Activated CD8-positive, alpha-beta T cell treated with anti-CD3 and anti-CD28 coated beads for 36 hours (primary cell): Measurements from ENCODE around the gene MAN2A1. TPM values are rescaled to one million over a fixed set of nuclear protein-coding genes. Genes with fewer than 3 reads are reported as not detected.

Experiments
- ATAC-seq: fragments of 200-7000 bp; cut with Tn5 transposase; one replicate; pipeline ENCODE4 v1.10.0; 2021; ENCODE audit warnings: mild to moderate bottlenecking, moderate library complexity
- CTCF ChIA-PET: fragments of 350-600 bp; sonication (Branson Sonifier 250); formaldehyde crosslinking; loops from one replicate; lab custom pipeline; 2021; ENCODE audit warnings: antibody characterized with exemption; lab: Charles Lee
- POLR2A ChIA-PET: fragments of 350-600 bp; sonication (Branson Sonifier 250); formaldehyde crosslinking; loops from one replicate; lab custom pipeline; 2021; ENCODE audit warnings: antibody characterized with exemption; lab: Charles Lee
- DNase-seq: peaks from one replicate; pipeline ENCODE4 v3.0.0-alpha.2; 2020
- H3K27ac Mint-ChIP-seq: one replicate; pipeline ENCODE4 v1.8.0; 2021; ENCODE audit warnings: mild to moderate bottlenecking, mixed read lengths
- H3K27me3 Mint-ChIP-seq: one replicate; pipeline ENCODE4 v1.8.0; 2021; ENCODE audit warnings: mixed read lengths
- H3K36me3 Mint-ChIP-seq: one replicate; pipeline ENCODE4 v1.8.0; 2021; ENCODE audit warnings: low read depth, mixed read lengths
- H3K4me1 Mint-ChIP-seq: one replicate; pipeline ENCODE4 v1.8.0; 2021; ENCODE audit warnings: low read depth, mixed read lengths
- H3K4me3 Mint-ChIP-seq: one replicate; pipeline ENCODE4 v1.8.0; 2021; ENCODE audit warnings: mild to moderate bottlenecking, moderate library complexity, mixed read lengths
- H3K9me3 Mint-ChIP-seq: one replicate; pipeline ENCODE4 v1.8.0; 2021; ENCODE audit warnings: mixed read lengths
- CTCF ChIP-seq: fragments of 200-600 bp; IDR thresholded peaks from one replicate; pipeline ENCODE4 v1.8.0; 2022; ENCODE audit warnings: antibody characterized with exemption, mild to moderate bottlenecking
- intact Hi-C: fragments of 100-400 bp; cut with micrococcal nuclease; formaldehyde crosslinking; loops from one replicate; pipeline ENCODE4 v1.10.0; 2022
- total RNA-seq, 2 experiments: library from RNA; stranded (reverse); gene quantifications; one replicate each; pipeline ENCODE4 v1.2.3, GENCODE V29; 2021

MAN2A1 gene
- total RNA-seq, 2 experiments from 2014 or later = 29.9 to 30.6 TPM

- Mint-ChIP-seq H3K4me1 (peaks cover 62% of the 10 kb centered on the region), H3K27ac (peak overlapping the region; percentile 93), H3K27me3 (no peaks in the 10 kb centered on the region), H3K9me3 (peaks cover 1% of the 10 kb centered on the region), H3K36me3 (peaks cover 16% of the 10 kb centered on the region), H3K4me3 (peak overlapping the region; percentile 91)
- ATAC-seq (no peak), DNase-seq (peak; percentile 18)
- CTCF ChIA-PET = no interaction called here
- intact Hi-C loops = loop anchor here (5.0 to 10.0 kb wide), 4 partner anchors 95 to 363 kb away; partner anchors contain the start of gene PJA2
- TF ChIP-seq CTCF = no peak
- POLR2A ChIA-PET = interaction anchor here (1.1 to 1.4 kb wide), 3 partner anchors 11 to 357 kb away, joined by 3 to 4 read pairs (median 3); no protein-coding TSS in a partner anchor
These were observed 2.3 kb downstream of the MAN2A1 start for GRCh38 chr5:109691996-109692395.

GRCh38 chr5:109692852-109693251 lies 3.1 kb downstream of the MAN2A1 start:
- DNase-seq (peak; percentile 22), ATAC-seq (no peak)
- peak overlapping the region; percentile 93 for H3K27ac Mint-ChIP-seq
- H3K9me3 Mint-ChIP-seq = peaks cover 1% of the 10 kb centered on the region
- ChIA-PET POLR2A (interaction anchor here (0.6 to 1.4 kb wide), 3 partner anchors 10 to 239 kb away, joined by 3 to 4 read pairs (median 3); no protein-coding TSS in a partner anchor), CTCF (interaction anchor here (0.6 to 1.4 kb wide), 4 partner anchors 9 to 229 kb away, joined by 3 to 5 read pairs (median 4); no protein-coding TSS in a partner anchor)
- H3K4me3 Mint-ChIP-seq = peak overlapping the region; percentile 91
- peaks cover 18% of the 10 kb centered on the region for H3K36me3 Mint-ChIP-seq
- H3K27me3 Mint-ChIP-seq = no peaks in the 10 kb centered on the region
- no peak for TF ChIP-seq CTCF
- peaks cover 71% of the 10 kb centered on the region for H3K4me1 Mint-ChIP-seq
- intact Hi-C loops = loop anchor here (5.0 to 10.0 kb wide), 4 partner anchors 94 to 362 kb away; partner anchors contain the start of gene PJA2

GRCh38 chr5:109693535-109694400 lies 4.0 kb downstream of the MAN2A1 start:
- no peak for TF ChIP-seq CTCF
- Mint-ChIP-seq H3K9me3 (no peaks in the 10 kb centered on the region), H3K4me3 (peak overlapping the region; percentile 91), H3K36me3 (peaks cover 18% of the 10 kb centered on the region), H3K27ac (peak overlapping the region; percentile 80), H3K27me3 (no peaks in the 10 kb centered on the region), H3K4me1 (peaks cover 74% of the 10 kb centered on the region)
- POLR2A ChIA-PET = interaction anchor here (1.4 kb wide), 1 partner anchor 228 kb away, joined by 4 read pairs; no protein-coding TSS in a partner anchor
- intact Hi-C loops = loop anchor here (5.0 to 10.0 kb wide), 4 partner anchors 94 to 361 kb away; partner anchors contain the start of gene PJA2
- DNase-seq (no peak), ATAC-seq (no peak)
- CTCF ChIA-PET = interaction anchor here (1.1 to 1.4 kb wide), 2 partner anchors 8 to 160 kb away, joined by 3 to 4 read pairs; no protein-coding TSS in a partner anchor

- no peak for TF ChIP-seq CTCF
- no peaks in the 10 kb centered on the region for H3K9me3 Mint-ChIP-seq
- CTCF ChIA-PET = interaction anchor here (1.4 kb wide), 1 partner anchor 360 kb away, joined by 3 read pairs; no protein-coding TSS in a partner anchor
- H3K4me1 Mint-ChIP-seq = peaks cover 77% of the 10 kb centered on the region
- peak overlapping the region; percentile 80 for H3K27ac Mint-ChIP-seq
- no peaks in the 10 kb centered on the region for H3K27me3 Mint-ChIP-seq
- DNase-seq = no peak
- no peak overlapping the region for H3K4me3 Mint-ChIP-seq
- ATAC-seq = no peak
- peaks cover 22% of the 10 kb centered on the region for H3K36me3 Mint-ChIP-seq
- intact Hi-C loops = loop anchor here (5.0 to 10.0 kb wide), 4 partner anchors 93 to 360 kb away; partner anchors contain the start of gene PJA2
- POLR2A ChIA-PET = no interaction called here
These were observed 4.7 kb downstream of the MAN2A1 start for GRCh38 chr5:109694451-109694891.
